HepG2 (cell line): ENCODE data around the gene WDR70. TPM values are rescaled to one million over a fixed set of nuclear protein-coding genes. Genes with fewer than 3 reads are reported as not detected.
"Not testable (repeated sequence)": the region's sequence is repeated elsewhere in the genome, so short reads cannot be mapped to it uniquely, and the experiment has no call there.

Experiments
- CREM ChIP-seq, 2 experiments: sonication (generic) in 1 of 2; formaldehyde crosslinking in 1 of 2; IDR thresholded peaks; 2 replicates each; pipeline versions ENCODE4 v1.4.0 to v1.6.1; 2016 to 2020; ENCODE audit warnings: antibody characterized with exemption in 1 of 2, mild to moderate bottlenecking in 1 of 2, missing genetic modification reagents in 1 of 2
- FOXO1 ChIP-seq: sonication (generic); formaldehyde crosslinking; IDR thresholded peaks from 2 replicates; pipeline ENCODE4 v1.4.0; 2020; ENCODE audit warnings: missing genetic modification reagents
- FOXP1 ChIP-seq, 2 experiments: fragments of 450-650 bp in 1 of 2; IDR thresholded peaks; 2 replicates each; pipeline ENCODE4 v1.6.1; 2017 to 2018; ENCODE audit warnings: antibody characterized with exemption in 1 of 2
- GFI1 ChIP-seq: sonication (generic); formaldehyde crosslinking; IDR thresholded peaks from 2 replicates; pipeline ENCODE4 v1.5.0; 2020; ENCODE audit warnings: missing genetic modification reagents, mild to moderate bottlenecking, borderline replicate concordance
- HDAC2 ChIP-seq: sonication (generic); formaldehyde crosslinking; IDR thresholded peaks from 2 replicates; pipeline ENCODE4 v1.4.0; 2020; ENCODE audit warnings: missing genetic modification reagents
- HNF4A ChIP-seq: sonication (generic); formaldehyde crosslinking; IDR thresholded peaks from 2 replicates; pipeline ENCODE4 v1.4.0; 2020; ENCODE audit warnings: missing genetic modification reagents
- HOMEZ ChIP-seq: IDR thresholded peaks from 2 replicates; pipeline ENCODE4 v1.6.1; 2016; ENCODE audit warnings: low read depth
- HOXA3 ChIP-seq: sonication (generic); formaldehyde crosslinking; IDR thresholded peaks from 2 replicates; pipeline ENCODE4 v1.5.0; 2020; ENCODE audit warnings: missing genetic modification reagents
- HOXA5 ChIP-seq: sonication (generic); formaldehyde crosslinking; IDR thresholded peaks from 2 replicates; pipeline ENCODE4 v1.4.0; 2020; ENCODE audit warnings: missing genetic modification reagents
- MEF2D ChIP-seq: sonication (generic); formaldehyde crosslinking; IDR thresholded peaks from 2 replicates; pipeline ENCODE4 v1.5.1; 2020; ENCODE audit warnings: mild to moderate bottlenecking, missing genetic modification reagents
- ONECUT2 ChIP-seq: sonication (generic); formaldehyde crosslinking; IDR thresholded peaks from 2 replicates; pipeline ENCODE4 v1.4.0; 2020; ENCODE audit warnings: missing genetic modification reagents
- PAXIP1 ChIP-seq: sonication (generic); formaldehyde crosslinking; conservative IDR thresholded peaks from 2 replicates; pipeline ENCODE4 v1.4.0; 2020; ENCODE audit warnings: mild to moderate bottlenecking, missing genetic modification reagents, moderate library complexity
- PITX1 ChIP-seq: sonication (generic); formaldehyde crosslinking; IDR thresholded peaks from 2 replicates; pipeline ENCODE4 v1.5.1; 2020; ENCODE audit warnings: mild to moderate bottlenecking, missing genetic modification reagents
- SOX13 ChIP-seq, 3 experiments: fragments of 450-650 bp in 1 of 3; sonication (generic) in 1 of 3; formaldehyde crosslinking in 1 of 3; IDR thresholded peaks in 2 of 3; conservative IDR thresholded peaks in 1 of 3; 2 replicates each; pipeline versions ENCODE4 v1.5.0 to v1.6.1; 2016 to 2020; ENCODE audit warnings: antibody characterized with exemption in 1 of 3, mild to moderate bottlenecking in 1 of 3, missing compliant biosample characterization in 1 of 3, missing genetic modification reagents in 1 of 3, moderate library complexity in 1 of 3
- SOX5 ChIP-seq: IDR thresholded peaks from 2 replicates; pipeline ENCODE4 v1.6.1; 2016; ENCODE audit warnings: borderline replicate concordance
- STAG1 ChIP-seq: sonication (generic); formaldehyde crosslinking; IDR thresholded peaks from 2 replicates; pipeline ENCODE4 v1.4.0; 2020; ENCODE audit warnings: missing genetic modification reagents
- ZGPAT ChIP-seq: IDR thresholded peaks from 2 replicates; pipeline ENCODE4 v1.6.1; 2016; ENCODE audit warnings: mild to moderate bottlenecking
- ZNF124 ChIP-seq: sonication (generic); formaldehyde crosslinking; IDR thresholded peaks from 2 replicates; pipeline ENCODE4 v1.4.0; 2020; ENCODE audit warnings: missing genetic modification reagents
- polyA plus RNA-seq, 8 experiments: library from polyadenylated mRNA; depleted of rRNA in 3 of 8; stranded (reverse) in 7 of 8; unstranded in 1 of 8; fragments of >200 nt; fragmentation: Illumina TruSeq in 4 of 8; extraction: Trizol in 4 of 8; gene quantifications; 2 replicates each; pipeline versions ENCODE4 v1.2.1 to v1.2.3, GENCODE V29; 2011 to 2016; ENCODE audit warnings: low read depth in 4 of 8, missing spikeins in 1 of 8, mixed read lengths in 1 of 8; ENCODE audit not compliant: insufficient read depth in 1 of 8
- total RNA-seq, 5 experiments: library from RNA; depleted of rRNA; stranded (reverse); fragments of >200 nt; fragmentation: Illumina TruSeq; extraction: Trizol; gene quantifications; 2 replicates each; pipeline ENCODE4 v1.2.3, GENCODE V29; 2016; ENCODE audit warnings: low read depth in 1 of 5
- TF ChIP-seq, protein P1 (sequence below): sonication (generic); formaldehyde crosslinking; IDR thresholded peaks from 2 replicates; pipeline ENCODE4 v1.4.0; 2020; ENCODE audit warnings: missing genetic modification reagents

WDR70 gene
- total and polyA plus RNA-seq, 2 of the 13 experiments (the other 11 are each of a cell fraction or from before 2014, with no cell fraction given), result 14.6 to 30.6 TPM

DNA sequence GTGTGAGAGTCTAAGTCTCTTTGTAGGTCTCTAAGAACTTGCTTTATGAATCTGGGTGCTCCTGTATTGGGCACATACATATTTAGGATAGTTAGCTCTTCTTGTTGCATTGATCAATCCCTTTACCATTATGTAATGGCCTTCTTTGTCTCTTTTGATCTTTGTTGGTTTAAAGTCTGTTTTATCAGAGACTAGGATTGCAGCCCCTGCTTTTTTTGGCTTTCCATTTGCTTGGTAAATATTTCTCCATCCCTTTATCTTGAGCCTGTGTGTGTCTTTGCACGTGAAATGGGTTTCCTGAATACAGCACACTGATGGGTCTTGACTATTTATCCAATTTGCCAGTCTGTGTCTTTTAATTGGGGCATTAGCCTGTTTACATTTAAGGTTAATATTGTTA, 275.4 kb downstream of the WDR70 start (continued):
- TF ChIP-seq, protein P1, sequence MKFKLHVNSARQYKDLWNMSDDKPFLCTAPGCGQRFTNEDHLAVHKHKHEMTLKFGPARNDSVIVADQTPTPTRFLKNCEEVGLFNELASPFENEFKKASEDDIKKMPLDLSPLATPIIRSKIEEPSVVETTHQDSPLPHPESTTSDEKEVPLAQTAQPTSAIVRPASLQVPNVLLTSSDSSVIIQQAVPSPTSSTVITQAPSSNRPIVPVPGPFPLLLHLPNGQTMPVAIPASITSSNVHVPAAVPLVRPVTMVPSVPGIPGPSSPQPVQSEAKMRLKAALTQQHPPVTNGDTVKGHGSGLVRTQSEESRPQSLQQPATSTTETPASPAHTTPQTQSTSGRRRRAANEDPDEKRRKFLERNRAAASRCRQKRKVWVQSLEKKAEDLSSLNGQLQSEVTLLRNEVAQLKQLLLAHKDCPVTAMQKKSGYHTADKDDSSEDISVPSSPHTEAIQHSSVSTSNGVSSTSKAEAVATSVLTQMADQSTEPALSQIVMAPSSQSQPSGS (CRISPR knock-in tag), result peak; percentile 34; the same call in 1 of the 2 replicates
- TF ChIP-seq STAG1 (CRISPR knock-in tag), result 0 out of 2 replicates have a peak, but pooled peaks have one; percentile 3
- peak; percentile 86; the same call in 1 of the 2 replicates for TF ChIP-seq MEF2D (CRISPR knock-in tag)
- TF ChIP-seq GFI1 (CRISPR knock-in tag), result peak; percentile 83
- not testable (repeated sequence) for TF ChIP-seq SOX13 (IDR thresholded peaks at IDR 0.05); CREM (CRISPR knock-in tag; IDR thresholded peaks at IDR 0.05); FOXP1 (IDR thresholded peaks at IDR 0.05)
- peak in 1 of 2 experiments; percentile 87; a peak in 2 of 4 replicates for TF ChIP-seq SOX13 (CRISPR knock-in tag; conservative IDR thresholded peaks at IDR 0.05 in 1 of 2, IDR thresholded peaks at IDR 0.05 in 1 of 2)
- peak; percentile 63; the same call in 1 of the 2 replicates for TF ChIP-seq CREM (IDR thresholded peaks at IDR 0.05)
- 0 out of 2 replicates have a peak, but pooled peaks have one; percentile 47 for TF ChIP-seq FOXO1 (CRISPR knock-in tag)
- TF ChIP-seq HDAC2 (CRISPR knock-in tag), result peak; percentile 65; the same call in 1 of the 2 replicates
- TF ChIP-seq ONECUT2 (CRISPR knock-in tag), result peak; percentile 80
- TF ChIP-seq SOX5 (CRISPR knock-in tag), result peak; percentile 53; the same call in 1 of the 2 replicates
- 0 out of 2 replicates have a peak, but pooled peaks have one; percentile 24 for TF ChIP-seq HOXA5 (CRISPR knock-in tag)
- TF ChIP-seq HNF4A (CRISPR knock-in tag), result peak; percentile 57
- TF ChIP-seq PAXIP1 (CRISPR knock-in tag), result peak; percentile 60
- TF ChIP-seq FOXP1 (CRISPR knock-in tag; IDR thresholded peaks at IDR 0.05), result peak; percentile 65; the same call in 1 of the 2 replicates
- TF ChIP-seq ZNF124 (CRISPR knock-in tag), result peak; percentile 48; the same call in 1 of the 2 replicates
- TF ChIP-seq HOXA3 (CRISPR knock-in tag), result 0 out of 2 replicates have a peak, but pooled peaks have one; percentile 21
- TF ChIP-seq PITX1 (CRISPR knock-in tag), result peak; percentile 73; the same call in 1 of the 2 replicates
- TF ChIP-seq ZGPAT (CRISPR knock-in tag), result peak; percentile 36; the same call in 1 of the 2 replicates
- 0 out of 2 replicates have a peak, but pooled peaks have one; percentile 38 for TF ChIP-seq HOMEZ (CRISPR knock-in tag)
